GM12801 (cell line): ENCODE data around the gene KCNH6.

ENCODE experiments used
- TF ChIP-seq, protein P1 (sequence below): IDR thresholded peaks from one replicate; pipeline ENCODE4 v1.5.1; 2011; ENCODE audit warnings: control low read depth; ENCODE audit not compliant: insufficient read length; ENCODE audit errors: extremely low read depth

Gene KCNH6

DNA sequence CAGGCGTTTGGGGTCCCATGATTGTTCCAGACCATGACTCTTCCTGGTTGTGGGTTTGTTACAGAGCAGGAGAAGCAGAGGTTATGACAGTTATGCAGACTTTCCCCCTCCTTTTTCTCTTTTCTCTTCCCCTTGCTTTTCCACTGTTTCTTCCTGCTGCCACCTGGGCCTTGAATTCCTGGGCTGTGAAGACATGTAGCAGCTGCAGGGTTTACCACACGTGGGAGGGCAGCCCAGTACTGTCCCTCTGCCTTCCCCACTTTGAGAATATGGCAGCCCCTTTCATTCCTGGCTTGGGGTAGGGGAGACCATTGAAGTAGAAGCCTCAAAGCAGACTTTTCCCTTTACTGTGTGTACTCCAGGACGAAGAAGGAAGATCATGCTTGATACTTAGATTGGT, 69.6 kb downstream of the KCNH6 start:
- TF ChIP-seq, protein P1, sequence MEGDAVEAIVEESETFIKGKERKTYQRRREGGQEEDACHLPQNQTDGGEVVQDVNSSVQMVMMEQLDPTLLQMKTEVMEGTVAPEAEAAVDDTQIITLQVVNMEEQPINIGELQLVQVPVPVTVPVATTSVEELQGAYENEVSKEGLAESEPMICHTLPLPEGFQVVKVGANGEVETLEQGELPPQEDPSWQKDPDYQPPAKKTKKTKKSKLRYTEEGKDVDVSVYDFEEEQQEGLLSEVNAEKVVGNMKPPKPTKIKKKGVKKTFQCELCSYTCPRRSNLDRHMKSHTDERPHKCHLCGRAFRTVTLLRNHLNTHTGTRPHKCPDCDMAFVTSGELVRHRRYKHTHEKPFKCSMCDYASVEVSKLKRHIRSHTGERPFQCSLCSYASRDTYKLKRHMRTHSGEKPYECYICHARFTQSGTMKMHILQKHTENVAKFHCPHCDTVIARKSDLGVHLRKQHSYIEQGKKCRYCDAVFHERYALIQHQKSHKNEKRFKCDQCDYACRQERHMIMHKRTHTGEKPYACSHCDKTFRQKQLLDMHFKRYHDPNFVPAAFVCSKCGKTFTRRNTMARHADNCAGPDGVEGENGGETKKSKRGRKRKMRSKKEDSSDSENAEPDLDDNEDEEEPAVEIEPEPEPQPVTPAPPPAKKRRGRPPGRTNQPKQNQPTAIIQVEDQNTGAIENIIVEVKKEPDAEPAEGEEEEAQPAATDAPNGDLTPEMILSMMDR: no peak

DNA sequence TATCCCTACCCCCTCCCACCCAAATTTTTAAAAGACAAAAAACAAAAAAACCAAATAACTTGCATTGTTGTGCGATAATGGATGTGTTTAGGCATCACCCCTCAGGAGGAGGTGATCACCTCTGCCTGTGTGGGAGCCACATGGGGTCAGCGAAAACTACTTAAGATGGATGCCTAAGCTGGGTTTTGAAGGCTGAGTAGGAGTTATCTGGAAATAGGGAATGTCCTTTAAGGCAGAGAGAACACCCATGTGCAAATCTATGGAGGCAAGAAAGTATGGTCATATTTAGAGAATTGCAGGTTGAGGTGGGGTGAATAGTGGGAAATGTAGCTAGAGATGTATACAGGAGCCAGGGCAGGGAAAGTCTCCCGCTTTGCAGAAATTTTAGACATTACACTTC, 72.0 kb downstream of the KCNH6 start:
- TF ChIP-seq, protein P1: no peak
